HepG2 (cell line): Measurements from ENCODE around the gene PDGFD. TPM values are rescaled to one million over a fixed set of nuclear protein-coding genes. Genes with fewer than 3 reads are reported as not detected.

Source experiments
- ATAC-seq: fragments of 200-7000 bp; cut with Tn5 transposase; 3 replicates; pipeline ENCODE4 v1.9.1; 2020; ENCODE audit warnings: mild to moderate bottlenecking, moderate library complexity
- BruUV-seq: library from RNA; stranded (reverse); fragments of 400-500 nt; replicated peaks from 2 replicates; lab custom pipeline; 2021; lab: Mats Ljungman, UMichigan
- CTCF ChIA-PET: fragments of 300-600 bp; formaldehyde crosslinking; extraction: SDS; loops from one replicate; lab custom pipeline; 2021; ENCODE audit warnings: low total read pairs, inconsistent platforms, low intra/inter-chr PET ratio; lab: Yijun Ruan, JAX
- POLR2A ChIA-PET: fragments of 350-600 bp; sonication (Branson Sonifier 250); formaldehyde crosslinking; loops from one replicate; lab custom pipeline; 2020; ENCODE audit warnings: antibody characterized with exemption, inconsistent platforms; lab: Yijun Ruan, JAX
- DNase-seq: peaks from one replicate; pipeline ENCODE4 v3.0.0-alpha.2; 2015; ENCODE audit warnings: low spot score
- FAIRE-seq: peaks from 3 replicates; lab custom pipeline; 2011; peaks lifted over from hg19 to GRCh38; lab: Jason Lieb, UNC
- H2AFZ ChIP-seq: one replicate; pipeline ENCODE4 v1.6.1; 2011; ENCODE audit warnings: low read length, inconsistent platforms
- H3K27ac ChIP-seq: fragments of 300-600 bp; 3 replicates; pipeline ENCODE4 v1.8.0; 2011; ENCODE audit warnings: mixed run types, mild to moderate bottlenecking, mixed read lengths, low read length, inconsistent platforms; ENCODE audit not compliant: insufficient read depth; ENCODE audit errors: extremely low read length
- H3K27me3 ChIP-seq, 2 experiments: fragments of 200-600 bp in 1 of 2; 2 replicates in 1 of 2; 3 replicates in 1 of 2; pipeline versions ENCODE4 v1.6.0 to v1.8.0; 2011; ENCODE audit warnings: low read length in 2 of 2, mild to moderate bottlenecking in 2 of 2, moderate library complexity in 2 of 2, inconsistent platforms in 1 of 2; ENCODE audit not compliant: insufficient read depth in 2 of 2, control insufficient read depth in 1 of 2
- H3K36me3 ChIP-seq, 2 experiments: fragments of 200-600 bp in 1 of 2; replicated peaks in 1 of 2; 2 replicates in 1 of 2; 3 replicates in 1 of 2; pipeline versions ENCODE4 v1.5.1 to v1.8.0; 2011; ENCODE audit warnings: low read length in 2 of 2, inconsistent platforms in 1 of 2; ENCODE audit not compliant: insufficient read depth in 2 of 2, control insufficient read depth in 1 of 2
- H3K4me1 ChIP-seq: 2 replicates; pipeline ENCODE4 v1.5.1; 2012; ENCODE audit warnings: low read length, inconsistent platforms; ENCODE audit not compliant: insufficient read depth
- H3K4me2 ChIP-seq: 2 replicates; pipeline ENCODE4 v1.6.0; 2011; ENCODE audit warnings: low read depth, low read length, inconsistent platforms
- H3K4me3 ChIP-seq, 3 experiments: fragments of 200-600 bp in 1 of 3; sonication (generic), shearing (Covaris generic) in 1 of 3; replicated peaks in 1 of 3; 2 replicates each; pipeline ENCODE4 v1.5.1; 2011 to 2016; ENCODE audit warnings: low read length in 3 of 3, inconsistent platforms in 2 of 3, low read depth in 2 of 3, mild to moderate bottlenecking in 2 of 3, control low read depth in 1 of 3, mixed read lengths in 1 of 3; ENCODE audit not compliant: insufficient read depth in 1 of 3
- H3K79me2 ChIP-seq: one replicate; pipeline ENCODE4 v1.6.1; 2011; ENCODE audit warnings: low read length, inconsistent platforms; ENCODE audit not compliant: insufficient read depth
- H3K9ac ChIP-seq: 2 replicates; pipeline ENCODE4 v1.6.0; 2011; ENCODE audit warnings: mild to moderate bottlenecking, low read depth, low read length, inconsistent platforms; ENCODE audit not compliant: insufficient read depth
- H3K9me3 ChIP-seq: 2 replicates; pipeline ENCODE4 v1.5.1; 2012; ENCODE audit warnings: mild to moderate bottlenecking, low read length
- H4K20me1 ChIP-seq: 2 replicates; pipeline ENCODE4 v1.6.0; 2011; ENCODE audit warnings: inconsistent platforms, mild to moderate bottlenecking, low read length, moderate library complexity; ENCODE audit not compliant: insufficient read depth
- ETV6 ChIP-seq: sonication (generic); formaldehyde crosslinking; conservative IDR thresholded peaks from 2 replicates; pipeline ENCODE4 v1.4.0; 2020; ENCODE audit warnings: missing genetic modification reagents
- HDAC6 ChIP-seq: fragments of 200-600 bp; sonication (generic); IDR thresholded peaks from 2 replicates; pipeline ENCODE4 v1.7.0; 2017; ENCODE audit warnings: mild to moderate bottlenecking, antibody characterized with exemption, low read length, low read depth
- MBD4 ChIP-seq: IDR thresholded peaks from 2 replicates; pipeline ENCODE4 v1.6.1; 2012; ENCODE audit warnings: low read length, inconsistent platforms, borderline replicate concordance
- POLR2G ChIP-seq: fragments of 200-400 bp; formaldehyde crosslinking; IDR thresholded peaks from 2 replicates; pipeline ENCODE4 v1.6.1; 2018; ENCODE audit warnings: mild to moderate bottlenecking, low read depth, low read length, moderate library complexity
- PPARG ChIP-seq: conservative IDR thresholded peaks from 2 replicates; pipeline ENCODE4 v1.6.1; 2016; ENCODE audit warnings: missing biosample characterization, missing genetic modification reagents
- SIN3B ChIP-seq: fragments of 150-350 bp; IDR thresholded peaks from 2 replicates; pipeline ENCODE4 v1.6.1; 2014; ENCODE audit warnings: low read length
- SRSF4 ChIP-seq: fragments of 200-400 bp; formaldehyde crosslinking; IDR thresholded peaks from one replicate; pipeline ENCODE4 v1.6.1; 2018; ENCODE audit warnings: mild to moderate bottlenecking, low read depth, low read length, moderate library complexity; ENCODE audit not compliant: poor library complexity, severe bottlenecking
- ZBTB7B ChIP-seq: sonication (generic); formaldehyde crosslinking; IDR thresholded peaks from 2 replicates; pipeline ENCODE4 v1.4.0; 2020; ENCODE audit warnings: missing genetic modification reagents
- ZGPAT ChIP-seq: IDR thresholded peaks from 2 replicates; pipeline ENCODE4 v1.6.1; 2016; ENCODE audit warnings: mild to moderate bottlenecking
- ZNF331 ChIP-seq: sonication (generic); formaldehyde crosslinking; IDR thresholded peaks from 2 replicates; pipeline ENCODE4 v1.4.0; 2020; ENCODE audit warnings: missing genetic modification reagents
- ZNF543 ChIP-seq: sonication (generic); formaldehyde crosslinking; IDR thresholded peaks from 2 replicates; pipeline ENCODE4 v1.4.0; 2020; ENCODE audit warnings: mild to moderate bottlenecking, missing genetic modification reagents
- ZNF558 ChIP-seq: sonication (generic); formaldehyde crosslinking; IDR thresholded peaks from 2 replicates; pipeline ENCODE4 v1.9.0; 2022; ENCODE audit warnings: mild to moderate bottlenecking, missing genetic modification reagents, borderline replicate concordance
- ZNF563 ChIP-seq: sonication (generic); formaldehyde crosslinking; IDR thresholded peaks from 2 replicates; pipeline ENCODE4 v1.8.0; 2022; ENCODE audit warnings: mild to moderate bottlenecking, moderate library complexity, missing genetic modification reagents
- ZNF792 ChIP-seq: IDR thresholded peaks from 2 replicates; pipeline ENCODE4 v1.6.1; 2016
- WGBS: methylation state at CpG from one replicate; pipeline ENCODE4 v1.1.6; 2017; ENCODE audit warnings: low lambda C conversion rate; 5-methylcytosine and 5-hydroxymethylcytosine counted together
- in situ Hi-C: cut with HindIII; loops from 2 replicates; pipeline ENCODE4 v1.10.0; 2017; ENCODE audit warnings: low pct_unique_long_range_greater_than_20kb; ENCODE audit not compliant: extremely low pct_ligation_motif_present
- intact Hi-C: fragments of 100-400 bp; cut with micrococcal nuclease; formaldehyde crosslinking; loops from one replicate; pipeline ENCODE4 v1.10.0; 2022; ENCODE audit not compliant: unreplicated experiment
- polyA plus RNA-seq, 8 experiments: library from polyadenylated mRNA; depleted of rRNA in 3 of 8; stranded (reverse) in 7 of 8; unstranded in 1 of 8; fragments of >200 nt; fragmentation: Illumina TruSeq in 4 of 8; extraction: Trizol in 4 of 8; gene quantifications; 2 replicates each; pipeline versions ENCODE4 v1.2.1 to v1.2.3, GENCODE V29; 2011 to 2016; ENCODE audit warnings: low read depth in 4 of 8, missing spikeins in 1 of 8, mixed read lengths in 1 of 8; ENCODE audit not compliant: insufficient read depth in 1 of 8
- total RNA-seq, 5 experiments: library from RNA; depleted of rRNA; stranded (reverse); fragments of >200 nt; fragmentation: Illumina TruSeq; extraction: Trizol; gene quantifications; 2 replicates each; pipeline ENCODE4 v1.2.3, GENCODE V29; 2016; ENCODE audit warnings: low read depth in 1 of 5

Gene PDGFD
- total and polyA plus RNA-seq, 2 of the 13 experiments (the other 11 are each of a cell fraction or from before 2014, with no cell fraction given), result 0.09 to 0.29 TPM

GRCh38 chr11:103898577-103899336 lies 265.2 kb downstream of the PDGFD start:
- Histone ChIP-seq H3K4me1 (no peaks in the 10 kb centered on the region), H3K27me3 (no peaks in the 10 kb centered on the region), H3K4me2 (no peak overlapping the region), H3K36me3 (no peaks in the 10 kb centered on the region), H3K79me2 (no peaks in the 10 kb centered on the region), H3K27ac (no peak overlapping the region), H3K4me3 (no peak overlapping the region), H4K20me1 (no peaks in the 10 kb centered on the region), H2AFZ (no peak overlapping the region), H3K9me3 (peaks cover 6% of the 10 kb centered on the region; the same call in 1 of the 2 replicates), H3K9ac (no peak overlapping the region)
- POLR2A ChIA-PET, result no interaction called here
- FAIRE-seq (no peak), ATAC-seq (no peak), DNase-seq (no peak)
- CTCF ChIA-PET, result no interaction called here
- intact Hi-C loops (no loop called here), in situ Hi-C loops (no loop called here)
- WGBS, result 5% methylated on average over 5 of the region's 5 CpGs
- TF ChIP-seq ZNF563 (CRISPR knock-in tag) (no peak), PPARG (CRISPR knock-in tag) (no peak), ZNF558 (CRISPR knock-in tag) (no peak), ZBTB7B (CRISPR knock-in tag) (no peak), MBD4 (no peak), SIN3B (no peak), SRSF4 (no peak), ZGPAT (CRISPR knock-in tag) (no peak), ZNF543 (CRISPR knock-in tag) (no peak), ZNF331 (CRISPR knock-in tag) (no peak), POLR2G (no peak), HDAC6 (no peak), ETV6 (CRISPR knock-in tag) (no peak), ZNF792 (CRISPR knock-in tag) (no peak)
- BruUV-seq, result no TSS peak
